Activated naive CD4-positive, alpha-beta T cell treated with anti-CD3 and anti-CD28 coated beads, Interleukin-2, amount 10 ng/mL, durations not matched to agents 7 days and 5 days (primary cell): ENCODE data around the gene PDZD2.

Experiments
- CTCF ChIA-PET: fragments of 350-600 bp; sonication (Branson Sonifier 250); formaldehyde crosslinking; loops from one replicate; lab custom pipeline; 2021; ENCODE audit warnings: antibody characterized with exemption; lab: Charles Lee
- DNase-seq: peaks from one replicate; pipeline ENCODE4 v3.0.0-alpha.2; 2020
- H3K27ac Mint-ChIP-seq: one replicate; pipeline ENCODE4 v1.8.0; 2021; ENCODE audit warnings: mild to moderate bottlenecking, moderate library complexity, mixed read lengths
- H3K27me3 Mint-ChIP-seq: one replicate; pipeline ENCODE4 v1.8.0; 2021; ENCODE audit warnings: mild to moderate bottlenecking, mixed read lengths
- H3K36me3 Mint-ChIP-seq: one replicate; pipeline ENCODE4 v1.8.0; 2021; ENCODE audit warnings: mixed read lengths
- H3K4me1 Mint-ChIP-seq: one replicate; pipeline ENCODE4 v1.8.0; 2021; ENCODE audit warnings: mixed read lengths
- H3K4me3 Mint-ChIP-seq: one replicate; pipeline ENCODE4 v1.8.0; 2021; ENCODE audit warnings: mild to moderate bottlenecking, moderate library complexity, mixed read lengths
- H3K9me3 Mint-ChIP-seq: one replicate; pipeline ENCODE4 v1.8.0; 2021; ENCODE audit warnings: mixed read lengths

PDZD2 gene

DNA sequence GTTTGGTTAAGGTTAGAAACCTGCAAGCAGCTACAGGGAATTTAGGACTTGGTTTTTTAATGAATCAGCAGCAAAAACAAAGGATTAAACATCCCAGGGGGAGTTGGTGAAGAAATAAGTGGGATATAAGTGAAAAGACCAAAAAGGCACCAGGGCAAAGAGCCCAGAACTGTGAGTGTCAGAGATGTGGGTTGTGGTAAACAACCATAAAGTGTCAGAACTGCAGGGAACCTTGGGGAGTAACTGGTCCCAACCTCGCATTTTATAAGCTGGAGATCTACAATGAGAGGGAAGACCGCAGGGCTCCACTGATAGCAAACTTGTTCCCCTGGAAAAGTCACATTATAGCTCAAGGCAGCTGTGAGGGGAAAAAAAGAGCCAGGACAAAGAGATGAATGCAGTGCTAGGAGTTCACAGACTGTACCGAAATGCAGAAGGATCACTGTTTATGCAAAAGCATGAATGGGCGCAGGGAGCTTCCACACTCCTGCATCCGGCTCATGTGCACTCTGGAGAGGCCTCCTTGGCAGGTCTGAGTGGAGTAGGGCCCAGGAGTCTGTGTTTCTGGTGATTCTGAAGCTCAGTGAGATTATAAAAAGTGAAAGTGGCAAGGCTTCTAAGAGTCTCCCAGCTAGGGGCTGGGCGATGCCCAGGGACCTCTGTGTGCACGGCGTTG is 378.9 kb downstream of the PDZD2 start:
- no peak overlapping the region for H3K4me3 Mint-ChIP-seq
- peaks cover 21% of the 10 kb centered on the region for H3K4me1 Mint-ChIP-seq
- no peak overlapping the region for H3K27ac Mint-ChIP-seq
- no peaks in the 10 kb centered on the region for H3K36me3 Mint-ChIP-seq
- H3K27me3 Mint-ChIP-seq = peaks cover 3% of the 10 kb centered on the region
- no peak for DNase-seq
- H3K9me3 Mint-ChIP-seq = no peaks in the 10 kb centered on the region
- CTCF ChIA-PET = interaction anchor here (0.8 to 1.5 kb wide), 2 partner anchors 9 to 59 kb away, joined by 3 to 5 read pairs; no protein-coding TSS in a partner anchor

- no peak for DNase-seq
- H3K27me3 Mint-ChIP-seq = peaks cover 5% of the 10 kb centered on the region
- H3K27ac Mint-ChIP-seq = no peak overlapping the region
- peaks cover 21% of the 10 kb centered on the region for H3K4me1 Mint-ChIP-seq
- CTCF ChIA-PET = interaction anchor here (0.8 to 1.5 kb wide), 2 partner anchors 10 to 58 kb away, joined by 3 to 5 read pairs; no protein-coding TSS in a partner anchor
- H3K9me3 Mint-ChIP-seq = no peaks in the 10 kb centered on the region
- H3K4me3 Mint-ChIP-seq = no peak overlapping the region
- no peaks in the 10 kb centered on the region for H3K36me3 Mint-ChIP-seq
Observed at GRCh38 chr5:32018476-32019436, 379.8 kb downstream of the PDZD2 start.

GRCh38 chr5:32020271-32020670 is 381.3 kb downstream of the PDZD2 start:
- peak overlapping the region; percentile 80 for H3K27ac Mint-ChIP-seq
- no peaks in the 10 kb centered on the region for H3K9me3 Mint-ChIP-seq
- no peaks in the 10 kb centered on the region for H3K36me3 Mint-ChIP-seq
- DNase-seq = no peak
- H3K4me1 Mint-ChIP-seq = peaks cover 21% of the 10 kb centered on the region
- CTCF ChIA-PET = no interaction called here
- peak overlapping the region; percentile 27 for H3K4me3 Mint-ChIP-seq
- H3K27me3 Mint-ChIP-seq = peaks cover 4% of the 10 kb centered on the region

GRCh38 chr5:32020946-32021345 is 382.0 kb downstream of the PDZD2 start:
- Mint-ChIP-seq H3K4me3 (no peak overlapping the region), H3K9me3 (no peaks in the 10 kb centered on the region), H3K36me3 (no peaks in the 10 kb centered on the region), H3K4me1 (peaks cover 21% of the 10 kb centered on the region), H3K27ac (no peak overlapping the region), H3K27me3 (peaks cover 4% of the 10 kb centered on the region)
- CTCF ChIA-PET = interaction anchor here (0.8 kb wide), 1 partner anchor 16 kb away, joined by 3 read pairs; no protein-coding TSS in a partner anchor
- no peak for DNase-seq

DNA sequence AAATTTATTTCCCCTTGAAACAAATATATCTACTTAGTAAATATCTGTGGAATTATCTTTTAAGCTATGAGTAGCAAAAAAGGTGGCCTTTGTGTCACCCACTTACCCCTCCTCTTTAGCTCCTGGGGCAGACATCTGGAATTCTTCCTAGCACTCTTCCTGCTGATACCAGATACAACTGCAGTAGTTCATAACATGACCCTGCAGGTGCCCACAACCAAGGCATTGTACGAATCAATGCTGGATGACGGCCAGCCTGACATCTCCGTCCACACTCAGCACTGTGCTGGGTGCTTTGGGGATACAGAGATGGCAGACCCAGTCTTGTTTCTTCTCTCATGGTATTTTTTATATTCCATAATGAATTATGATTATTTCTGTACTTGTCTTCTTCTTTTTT is 382.8 kb downstream of the PDZD2 start:
- no peaks in the 10 kb centered on the region for H3K9me3 Mint-ChIP-seq
- peaks cover 21% of the 10 kb centered on the region for H3K4me1 Mint-ChIP-seq
- DNase-seq = no peak
- H3K27me3 Mint-ChIP-seq = peaks cover 4% of the 10 kb centered on the region
- no peaks in the 10 kb centered on the region for H3K36me3 Mint-ChIP-seq
- no peak overlapping the region for H3K27ac Mint-ChIP-seq
- CTCF ChIA-PET = interaction anchor here (0.8 kb wide), 1 partner anchor 15 kb away, joined by 3 read pairs; no protein-coding TSS in a partner anchor
- H3K4me3 Mint-ChIP-seq = no peak overlapping the region

DNA sequence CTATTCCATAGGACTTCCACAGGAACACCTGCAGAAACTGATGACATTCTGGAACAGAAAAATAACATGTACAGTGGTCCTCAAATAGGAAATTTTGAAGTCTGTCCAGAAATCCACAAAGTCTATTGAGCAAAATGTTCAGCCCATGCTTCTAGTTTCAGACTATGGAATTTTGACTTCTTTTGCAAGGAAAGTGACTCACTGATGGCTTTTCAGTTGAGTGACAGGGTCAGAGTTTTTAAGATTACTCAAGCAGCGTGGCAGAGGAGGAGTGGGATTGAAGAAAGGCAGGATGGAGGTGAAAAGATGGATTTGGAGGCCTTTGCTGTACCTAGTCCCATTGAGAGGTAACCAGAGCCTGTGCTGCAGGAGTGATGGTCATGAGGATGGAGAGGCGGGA is 383.7 kb downstream of the PDZD2 start:
- no peaks in the 10 kb centered on the region for H3K9me3 Mint-ChIP-seq
- H3K4me3 Mint-ChIP-seq = no peak overlapping the region
- H3K4me1 Mint-ChIP-seq = peaks cover 18% of the 10 kb centered on the region
- H3K36me3 Mint-ChIP-seq = no peaks in the 10 kb centered on the region
- no peak for DNase-seq
- H3K27me3 Mint-ChIP-seq = peaks cover 4% of the 10 kb centered on the region
- H3K27ac Mint-ChIP-seq = no peak overlapping the region
- CTCF ChIA-PET = no interaction called here

DNA sequence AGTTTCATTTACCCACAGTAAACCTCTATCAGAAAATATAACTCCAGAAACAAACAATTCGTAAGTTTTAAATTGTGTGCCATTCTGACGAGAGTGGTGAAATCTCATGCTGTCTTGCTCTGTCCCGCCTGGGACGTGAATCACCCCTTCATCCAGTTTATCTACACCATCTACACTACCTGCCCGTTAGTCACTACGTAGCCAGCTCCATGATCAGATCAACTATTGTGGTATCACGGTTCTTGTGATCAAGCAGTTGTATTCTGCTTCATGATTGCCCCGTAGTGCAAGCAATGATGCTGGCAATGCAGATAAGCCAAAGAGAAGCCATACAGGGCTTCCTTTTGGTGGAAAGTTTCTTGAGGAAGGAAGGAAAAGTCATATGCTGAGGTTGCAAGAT is 384.9 kb downstream of the PDZD2 start:
- CTCF ChIA-PET = no interaction called here
- no peak overlapping the region for H3K4me3 Mint-ChIP-seq

GRCh38 chr5:32024751-32025150 is 385.8 kb downstream of the PDZD2 start:
- H3K9me3 Mint-ChIP-seq = no peaks in the 10 kb centered on the region
- H3K36me3 Mint-ChIP-seq = no peaks in the 10 kb centered on the region
- DNase-seq = no peak
- peaks cover 7% of the 10 kb centered on the region for H3K4me1 Mint-ChIP-seq
- H3K27ac Mint-ChIP-seq = no peak overlapping the region
- peaks cover 4% of the 10 kb centered on the region for H3K27me3 Mint-ChIP-seq
- H3K4me3 Mint-ChIP-seq = no peak overlapping the region
- CTCF ChIA-PET = no interaction called here

More for the DNA sequence above, 384.9 kb downstream of the PDZD2 start:
- DNase-seq = no peak
- Mint-ChIP-seq H3K27ac (no peak overlapping the region), H3K36me3 (no peaks in the 10 kb centered on the region), H3K9me3 (no peaks in the 10 kb centered on the region), H3K4me1 (peaks cover 8% of the 10 kb centered on the region), H3K27me3 (peaks cover 4% of the 10 kb centered on the region)

DNA sequence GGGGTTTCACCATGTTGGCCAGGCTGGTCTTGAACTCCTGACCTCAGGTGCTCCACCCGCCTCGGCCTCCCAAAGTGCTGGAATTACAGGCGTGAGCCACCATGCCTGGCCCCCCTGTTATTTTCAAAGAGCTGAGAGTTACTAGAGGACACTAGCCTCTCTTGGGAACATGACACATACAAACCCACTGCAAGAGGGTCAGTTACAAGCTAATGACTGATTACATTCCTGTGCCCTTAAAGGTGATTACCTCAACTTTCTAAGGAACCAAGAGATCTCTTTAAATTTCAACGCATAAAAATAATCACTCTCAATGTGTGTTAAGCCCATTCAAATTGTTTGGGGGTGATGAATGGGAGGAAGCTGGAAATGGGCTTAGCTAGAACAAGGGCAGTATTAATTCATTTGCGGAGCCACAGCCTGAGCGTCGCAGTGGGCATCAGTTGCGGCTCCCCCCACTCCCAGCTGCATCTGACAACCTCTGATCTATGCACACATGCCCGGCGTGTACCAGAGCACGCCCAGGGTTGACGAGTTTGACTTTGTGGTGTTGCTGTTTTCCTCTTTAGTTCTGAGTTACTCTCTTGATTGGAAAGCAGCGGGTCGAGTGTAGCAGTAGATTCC is 388.3 kb downstream of the PDZD2 start:
- CTCF ChIA-PET = no interaction called here
- no peak overlapping the region for H3K27ac Mint-ChIP-seq
- DNase-seq = no peak

DNA sequence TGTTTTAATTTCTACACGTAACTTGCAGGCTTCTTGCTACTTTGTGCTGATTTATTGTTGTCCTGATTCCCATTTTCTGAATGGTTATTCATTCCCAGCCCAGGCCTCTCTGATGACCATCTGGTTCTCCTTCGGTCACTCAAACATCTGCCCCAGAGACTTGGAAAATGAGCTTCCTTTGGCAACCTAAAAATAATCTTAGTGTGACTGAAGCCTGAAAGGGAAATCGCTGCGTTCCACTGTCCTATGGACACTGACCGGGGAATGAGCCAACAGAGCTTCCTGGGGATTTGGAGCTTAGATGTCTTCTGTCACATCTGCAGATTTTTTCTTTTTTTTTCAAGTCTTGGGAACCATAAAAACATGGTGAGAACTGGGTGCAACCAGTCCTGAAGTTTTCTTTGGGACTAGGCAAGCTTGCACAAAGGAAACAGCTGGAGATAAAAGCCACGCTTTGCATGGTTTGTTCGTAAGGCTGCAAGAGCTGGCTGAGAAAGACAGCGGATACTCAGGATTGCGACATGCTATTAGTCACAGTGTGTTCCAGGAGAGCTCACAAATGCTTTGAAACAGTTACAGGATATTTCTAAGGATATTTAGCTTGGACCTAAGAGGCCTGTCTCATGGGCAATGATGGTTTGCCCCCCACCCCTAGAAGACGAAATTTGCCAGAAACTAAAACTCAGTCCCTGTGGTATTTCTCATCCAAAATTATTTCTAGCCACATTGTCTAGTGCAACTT is 389.0 kb downstream of the PDZD2 start:
- Mint-ChIP-seq H3K36me3 (no peaks in the 10 kb centered on the region), H3K27ac (no peak overlapping the region), H3K27me3 (peaks cover 4% of the 10 kb centered on the region), H3K4me3 (no peak overlapping the region), H3K9me3 (no peaks in the 10 kb centered on the region), H3K4me1 (peaks cover 5% of the 10 kb centered on the region)
- CTCF ChIA-PET = no interaction called here
- no peak for DNase-seq

More for the DNA sequence above, 388.3 kb downstream of the PDZD2 start:
- Mint-ChIP-seq H3K36me3 (no peaks in the 10 kb centered on the region), H3K27me3 (peaks cover 4% of the 10 kb centered on the region), H3K4me1 (no peaks in the 10 kb centered on the region), H3K4me3 (no peak overlapping the region), H3K9me3 (no peaks in the 10 kb centered on the region)

DNA sequence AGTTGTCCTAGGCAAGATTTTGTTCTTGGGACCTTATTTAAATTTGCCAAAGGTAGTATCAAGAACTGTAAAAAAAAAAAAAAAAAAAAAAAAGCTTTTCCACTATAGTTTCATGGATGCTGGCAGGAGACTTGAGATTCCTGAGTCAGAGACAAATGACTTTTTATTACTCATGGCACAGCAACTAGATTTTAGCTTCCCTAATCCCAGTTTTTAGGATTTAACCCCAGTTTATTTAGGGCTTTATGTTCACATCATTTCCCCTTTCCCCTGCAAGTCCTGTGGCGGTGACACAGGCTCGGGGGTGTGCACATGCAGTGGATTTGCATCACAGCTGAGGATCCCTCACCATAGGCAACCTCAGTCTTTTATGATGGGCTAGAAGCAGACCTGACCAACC is 390.3 kb downstream of the PDZD2 start:
- Mint-ChIP-seq H3K27ac (no peak overlapping the region), H3K27me3 (no peaks in the 10 kb centered on the region), H3K36me3 (no peaks in the 10 kb centered on the region), H3K4me3 (no peak overlapping the region), H3K9me3 (no peaks in the 10 kb centered on the region), H3K4me1 (peaks cover 16% of the 10 kb centered on the region)
- CTCF ChIA-PET = interaction anchor here (0.7 kb wide), 1 partner anchor 16 kb away, joined by 3 read pairs; no protein-coding TSS in a partner anchor
- DNase-seq = no peak

DNA sequence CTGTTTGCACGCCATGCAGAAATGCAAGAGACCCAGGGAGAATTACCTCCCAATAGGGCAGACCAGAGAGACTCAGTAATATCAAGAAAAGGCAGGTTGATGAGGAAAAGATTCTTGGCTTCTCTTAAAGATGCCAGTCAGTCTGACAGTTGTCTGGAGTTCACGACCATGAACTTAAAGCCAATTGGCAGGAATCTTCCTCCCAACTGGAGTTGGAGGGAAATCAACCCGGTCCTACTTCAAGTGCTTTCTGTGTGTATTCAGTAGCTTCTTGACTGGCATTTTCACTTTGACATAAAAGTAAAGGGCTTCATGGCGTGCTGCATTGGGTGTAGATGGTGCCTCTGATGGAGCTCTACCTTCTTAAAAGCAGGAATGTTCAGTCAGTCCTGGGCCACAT is 390.9 kb downstream of the PDZD2 start:
- CTCF ChIA-PET = interaction anchor here (0.7 kb wide), 1 partner anchor 15 kb away, joined by 3 read pairs; no protein-coding TSS in a partner anchor
- H3K36me3 Mint-ChIP-seq = no peaks in the 10 kb centered on the region
- H3K27me3 Mint-ChIP-seq = no peaks in the 10 kb centered on the region
- H3K9me3 Mint-ChIP-seq = no peaks in the 10 kb centered on the region
- H3K27ac Mint-ChIP-seq = no peak overlapping the region
- no peak for DNase-seq
- H3K4me3 Mint-ChIP-seq = no peak overlapping the region
- peaks cover 16% of the 10 kb centered on the region for H3K4me1 Mint-ChIP-seq

GRCh38 chr5:32030222-32030621 is 391.3 kb downstream of the PDZD2 start:
- CTCF ChIA-PET = no interaction called here
- no peak for DNase-seq

More at GRCh38 chr5:32030222-32030621, 391.3 kb downstream of the PDZD2 start:
- no peaks in the 10 kb centered on the region for H3K9me3 Mint-ChIP-seq
- H3K4me3 Mint-ChIP-seq = no peak overlapping the region
- no peak overlapping the region for H3K27ac Mint-ChIP-seq
- no peaks in the 10 kb centered on the region for H3K27me3 Mint-ChIP-seq
- no peaks in the 10 kb centered on the region for H3K36me3 Mint-ChIP-seq
- H3K4me1 Mint-ChIP-seq = peaks cover 16% of the 10 kb centered on the region
